Eye (tissue), 1 donor: ENCODE data around the gene GSTA5.
A peak's percentile ranks its signal among the peaks of the same experiment; 100 is the strongest.
"Not testable (repeated sequence)": the region's sequence is repeated elsewhere in the genome, so short reads cannot be mapped to it uniquely, and the experiment has no call there.

Source experiments
- DNase-seq: peaks from one replicate; pipeline ENCODE4 v3.0.0-alpha.2; 2015

Gene GSTA5

GRCh38 chr6:52840763-52841585 lies at the start of gene GSTA5:
Gene GSTA5 (minus strand): TSS chr6:52840813.
- no peak for DNase-seq

- no peak for DNase-seq
Measured at GRCh38 chr6:52890018-52890417, 49.4 kb upstream of the GSTA5 start.

GRCh38 chr6:52887910-52888524 lies 47.4 kb upstream of the GSTA5 start:
- DNase-seq: no peak

- DNase-seq: peak; percentile 87
Measured at GRCh38 chr6:52881996-52882841, 41.6 kb upstream of the GSTA5 start.

- DNase-seq: no peak
Measured at GRCh38 chr6:52881662-52881995, 41.0 kb upstream of the GSTA5 start.

- DNase-seq: no peak
Measured at GRCh38 chr6:52877786-52878185, 37.2 kb upstream of the GSTA5 start.

- DNase-seq: no peak
Measured at GRCh38 chr6:52877168-52877567, 36.6 kb upstream of the GSTA5 start.

GRCh38 chr6:52876056-52876787 lies 35.6 kb upstream of the GSTA5 start:
- no peak for DNase-seq

GRCh38 chr6:52872031-52872430 lies 31.4 kb upstream of the GSTA5 start:
- DNase-seq: no peak

GRCh38 chr6:52871621-52872020 lies 31.0 kb upstream of the GSTA5 start:
- DNase-seq: no peak

- not testable (repeated sequence) for DNase-seq
Measured at GRCh38 chr6:52870335-52871091, 29.9 kb upstream of the GSTA5 start.

- not testable (repeated sequence) for DNase-seq
Measured at GRCh38 chr6:52868899-52869298, 28.3 kb upstream of the GSTA5 start.

- no peak for DNase-seq
Measured at GRCh38 chr6:52868240-52868639, 27.6 kb upstream of the GSTA5 start.

- not testable (repeated sequence) for DNase-seq
Measured at GRCh38 chr6:52861151-52861550, 20.5 kb upstream of the GSTA5 start.

GRCh38 chr6:52858416-52858815 lies 17.8 kb upstream of the GSTA5 start:
- no peak for DNase-seq

- DNase-seq: peak; percentile 6
Measured at GRCh38 chr6:52856137-52856536, 15.5 kb upstream of the GSTA5 start.

GRCh38 chr6:52849137-52849536 lies 8.5 kb upstream of the GSTA5 start:
- no peak for DNase-seq

GRCh38 chr6:52846002-52846401 lies 5.4 kb upstream of the GSTA5 start:
- DNase-seq: no peak

GRCh38 chr6:52843605-52844004 lies 3.0 kb upstream of the GSTA5 start:
- no peak for DNase-seq

GRCh38 chr6:52839124-52840055 lies 1.2 kb downstream of the GSTA5 start:
- peak; percentile 50 for DNase-seq

GRCh38 chr6:52834481-52834880 lies 6.1 kb downstream of the GSTA5 start:
- no peak for DNase-seq
